Measurements from ENCODE around the gene TXNDC12.

Gene TXNDC12

DNA sequence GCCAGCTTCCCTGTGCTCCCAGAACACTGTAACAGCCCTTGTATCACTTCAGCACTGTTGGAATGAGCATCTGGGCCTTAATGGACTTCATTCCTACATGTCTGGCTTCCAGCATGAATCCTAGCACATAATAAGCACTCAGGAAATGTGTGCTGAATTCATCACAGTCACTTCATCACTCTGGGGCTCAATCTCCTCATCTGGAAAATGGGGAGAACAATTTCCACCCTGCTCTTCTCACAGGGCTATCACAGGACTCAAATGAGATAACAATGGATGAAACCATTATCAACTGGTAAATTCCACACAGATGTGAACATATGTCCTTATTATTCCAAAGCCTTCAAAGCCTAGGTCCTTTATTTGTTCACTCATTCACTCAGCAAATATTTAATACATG lies 76.9 kb downstream of the TXNDC12 start:
- TF ChIP-seq GATA2 (IDR thresholded peaks at IDR 0.05; ENCODE audit: low read depth, low read length) (no peak), GATA3 (IDR thresholded peaks at IDR 0.05; ENCODE audit: low read depth, low read length) (no peak)

DNA sequence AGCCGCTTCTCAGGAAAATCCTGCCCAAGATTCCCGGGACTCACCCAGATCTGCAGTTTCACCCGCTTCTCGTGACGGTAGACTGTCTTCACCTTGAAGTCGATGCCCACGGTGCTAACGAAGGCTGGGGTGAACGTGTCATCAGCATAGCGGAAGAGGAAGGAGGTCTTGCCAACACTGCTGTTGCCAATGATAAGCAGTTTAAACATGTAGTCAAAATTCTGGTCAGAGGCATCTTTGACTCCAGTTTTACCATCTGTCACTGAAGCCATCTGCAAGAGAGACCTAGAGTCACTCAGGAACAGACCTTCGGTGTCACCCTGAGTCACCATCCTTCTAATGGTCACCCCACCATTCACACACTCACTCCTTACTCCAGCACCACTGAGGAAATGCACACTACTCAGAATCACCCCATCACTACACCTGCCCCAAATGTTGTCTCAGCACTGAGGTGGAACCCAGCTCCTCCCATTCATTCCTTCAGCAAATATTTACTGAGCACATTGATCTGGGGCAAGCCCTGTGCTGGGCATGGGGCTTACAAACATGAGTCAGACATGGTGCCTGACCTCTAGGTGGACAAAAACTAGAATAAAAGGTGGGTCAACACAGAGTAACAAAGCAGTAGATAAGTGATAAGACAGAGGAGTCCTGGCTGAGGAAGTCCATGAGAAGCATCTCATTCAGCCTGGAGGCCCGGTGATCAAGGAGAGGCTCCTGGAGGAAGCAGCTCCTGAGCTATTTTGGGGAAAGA lies 78.0 kb downstream of the TXNDC12 start:
- TF ChIP-seq GATA2 (IDR thresholded peaks at IDR 0.05; ENCODE audit: low read depth, low read length) = no peak
- no peak for TF ChIP-seq GATA3 (IDR thresholded peaks at IDR 0.05; ENCODE audit: low read depth, low read length)

DNA sequence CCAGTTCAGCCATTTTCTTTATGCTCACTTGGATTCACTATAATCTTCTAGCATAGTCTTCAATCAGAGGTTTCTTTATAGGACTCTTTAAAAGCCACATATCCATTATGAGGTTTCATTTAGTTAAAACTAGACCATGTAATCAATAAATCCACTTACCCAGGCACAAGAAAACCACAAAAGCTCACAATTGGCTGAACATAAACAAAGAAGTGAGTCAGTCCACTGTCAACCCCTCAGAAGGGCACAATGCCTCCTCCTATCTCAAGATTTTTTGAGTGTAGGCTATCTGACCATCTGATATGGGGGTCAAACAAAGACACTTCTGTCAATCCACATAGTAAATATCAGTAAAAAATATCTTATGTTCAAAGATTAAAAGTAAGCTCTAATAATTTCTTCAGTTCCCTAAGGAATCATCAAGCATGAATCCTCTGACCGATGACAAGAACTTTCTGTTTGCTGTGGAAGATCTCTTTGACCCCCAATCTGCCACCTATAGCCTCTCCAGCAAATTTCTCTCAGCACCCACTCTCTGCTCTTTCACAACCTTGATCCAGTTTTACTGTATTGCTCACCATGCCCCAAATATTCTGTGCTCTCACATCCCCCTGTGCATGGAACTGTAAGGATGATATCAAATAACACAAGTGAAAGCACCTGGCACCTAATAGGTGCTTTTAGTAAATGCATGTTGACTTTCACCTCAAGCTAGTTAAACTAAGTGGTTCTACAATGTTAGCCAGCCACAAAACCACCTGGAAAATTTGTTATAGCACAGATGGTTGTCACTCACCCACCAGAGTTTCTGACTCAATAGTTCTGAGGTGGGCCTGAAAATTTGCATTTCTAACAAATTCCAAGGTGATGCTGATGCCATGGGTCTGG lies 81.2 kb downstream of the TXNDC12 start:
- TF ChIP-seq GATA3 (IDR thresholded peaks at IDR 0.05; ENCODE audit: low read depth, low read length) = no peak
- no peak for TF ChIP-seq GATA2 (IDR thresholded peaks at IDR 0.05; ENCODE audit: low read depth, low read length)

All from SH-SY5Y (cell line).